ENCODE measurements around the gene LCOR. TPM values are rescaled to one million over a fixed set of nuclear protein-coding genes. Genes with fewer than 3 reads are reported as not detected.
"Not testable (repeated sequence)": the region's sequence is repeated elsewhere in the genome, so short reads cannot be mapped to it uniquely, and the experiment has no call there.

Gene LCOR
- total RNA-seq, 2 experiments from 2014 or later, result 27.8 to 34.0 TPM

DNA sequence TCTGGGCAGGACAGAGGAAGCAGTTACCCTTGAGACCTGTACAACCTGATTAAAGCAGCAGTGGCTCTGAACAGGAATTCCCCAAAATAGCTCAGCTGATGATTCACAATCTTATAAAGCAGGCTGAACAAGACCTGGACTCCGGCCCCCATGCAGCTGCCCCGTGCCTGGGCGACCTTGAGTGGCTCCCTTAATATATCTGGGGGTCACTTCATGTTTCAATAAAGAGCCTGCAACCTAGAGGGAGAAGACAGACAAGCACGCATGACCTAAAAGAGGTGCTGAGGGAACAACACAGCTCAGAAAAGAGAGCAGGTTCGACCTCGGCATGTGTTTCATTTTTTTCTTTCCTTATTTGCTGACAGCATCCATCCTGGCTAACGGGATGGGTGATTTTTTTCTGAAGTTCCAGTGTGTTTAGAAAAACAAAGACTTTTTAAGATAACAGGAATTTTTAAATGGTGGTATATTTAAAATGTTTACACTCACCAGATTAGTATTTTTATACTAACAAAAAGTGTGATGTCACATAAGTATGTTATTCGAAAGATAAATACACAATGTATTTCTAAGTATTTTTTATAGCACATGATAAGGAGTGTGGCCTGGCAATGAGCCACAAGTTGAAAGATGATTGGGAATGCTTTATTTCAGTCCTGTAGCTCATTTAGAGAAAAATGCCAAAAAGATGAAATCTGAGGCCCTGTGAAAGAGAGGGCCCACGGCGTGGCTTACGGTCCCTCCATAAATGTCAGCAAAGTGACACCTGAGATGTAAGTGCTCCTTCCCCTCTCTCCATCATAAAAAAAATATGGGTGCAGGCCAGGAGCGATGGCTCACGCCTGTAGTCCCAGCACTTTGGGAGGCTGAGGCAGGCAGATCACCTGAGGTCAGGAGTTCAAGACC is 192.3 kb downstream of the LCOR start:
- ATAC-seq (no peak), DNase-seq (no peak)
- Mint-ChIP-seq H3K36me3 (no peaks in the 10 kb centered on the region), H3K27ac (no peak overlapping the region), H3K27me3 (peaks cover 17% of the 10 kb centered on the region), H3K4me3 (no peak overlapping the region), H3K9me3 (ENCODE audit: low read depth) (no peaks in the 10 kb centered on the region), H3K4me1 (peaks cover 19% of the 10 kb centered on the region)
- CTCF ChIA-PET, result interaction anchor here (0.8 to 9.0 kb wide), 22 partner anchors 8 to 384 kb away, joined by 3 to 89 read pairs (median 5); no protein-coding TSS in a partner anchor

DNA sequence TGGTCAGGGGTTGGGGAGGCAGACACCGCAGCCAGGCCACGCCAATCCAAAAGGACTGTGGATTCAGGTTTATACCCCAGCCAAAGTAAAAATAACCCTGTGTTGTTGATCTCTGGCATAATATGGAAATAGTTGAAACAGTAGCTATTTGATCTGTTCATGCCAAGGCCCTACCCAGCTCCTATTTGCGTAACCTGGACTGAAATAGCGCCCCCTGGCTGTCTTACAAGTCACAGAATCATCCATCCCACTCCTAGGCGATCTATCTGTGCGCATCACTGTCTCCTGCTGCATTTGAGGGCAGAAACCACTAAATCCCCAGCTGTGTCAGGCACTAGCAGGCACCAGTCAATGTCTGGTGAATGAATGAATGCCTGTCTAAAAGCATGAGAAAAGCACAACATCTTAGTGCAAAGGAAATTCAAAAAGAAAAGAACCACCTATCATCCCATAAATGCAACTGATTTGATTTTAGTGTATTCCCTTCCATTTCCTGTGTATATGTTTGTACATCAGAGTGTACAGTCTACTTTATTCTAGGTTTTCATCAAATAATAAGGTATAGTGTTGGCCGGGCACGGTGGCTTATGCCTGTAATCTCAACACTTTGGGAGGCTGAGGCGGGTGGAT is 193.6 kb downstream of the LCOR start:
- Mint-ChIP-seq H3K9me3 (ENCODE audit: low read depth) (no peaks in the 10 kb centered on the region), H3K36me3 (no peaks in the 10 kb centered on the region), H3K4me1 (peaks cover 16% of the 10 kb centered on the region), H3K27me3 (peaks cover 20% of the 10 kb centered on the region), H3K4me3 (no peak overlapping the region), H3K27ac (no peak overlapping the region)
- DNase-seq (peak; percentile 69), ATAC-seq (peak; percentile 77)
- CTCF ChIA-PET, result interaction anchor here (0.6 to 9.0 kb wide), 38 partner anchors 10 to 629 kb away, joined by 3 to 89 read pairs (median 4); partner anchors contain the start of gene TLL2

DNA sequence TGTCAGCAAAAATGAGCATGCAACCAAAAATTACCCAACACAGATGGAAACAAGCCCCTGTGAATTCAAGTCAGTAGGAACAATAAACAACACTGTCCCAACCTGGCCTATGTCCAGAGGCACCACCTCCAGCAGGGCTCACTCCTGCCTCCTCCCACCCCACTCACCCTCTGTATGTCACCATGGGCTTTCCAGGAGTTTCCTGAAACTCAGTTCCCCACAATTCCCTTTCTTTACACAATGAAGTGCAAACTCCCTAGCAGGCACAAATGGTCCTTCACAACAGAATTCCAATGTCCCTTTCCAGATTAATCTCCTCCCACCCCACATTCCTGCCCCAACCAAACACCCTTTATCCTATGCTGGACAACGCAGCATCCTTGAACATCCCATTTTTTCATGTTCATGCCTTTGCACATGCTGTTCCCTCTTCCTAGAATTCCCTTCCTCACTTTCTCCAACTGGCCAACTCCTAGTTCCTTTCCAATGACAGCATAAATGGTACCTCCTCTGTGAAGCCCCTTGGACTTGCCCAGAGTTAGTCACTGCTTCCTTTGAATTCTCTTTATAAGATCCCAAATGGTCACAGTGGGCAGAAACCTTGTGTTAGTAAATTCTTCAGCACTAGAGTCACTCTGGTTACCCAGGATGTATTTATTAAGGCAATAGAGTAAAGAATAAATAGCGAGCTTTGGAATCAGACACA is 196.2 kb downstream of the LCOR start:
- Mint-ChIP-seq H3K27me3 (peaks cover 24% of the 10 kb centered on the region), H3K27ac (no peak overlapping the region), H3K4me1 (no peaks in the 10 kb centered on the region), H3K4me3 (no peak overlapping the region), H3K36me3 (no peaks in the 10 kb centered on the region), H3K9me3 (ENCODE audit: low read depth) (no peaks in the 10 kb centered on the region)
- ATAC-seq (no peak), DNase-seq (no peak)
- CTCF ChIA-PET, result interaction anchor here (0.8 to 9.0 kb wide), 5 partner anchors 9 to 385 kb away, joined by 3 to 89 read pairs (median 4); no protein-coding TSS in a partner anchor

DNA sequence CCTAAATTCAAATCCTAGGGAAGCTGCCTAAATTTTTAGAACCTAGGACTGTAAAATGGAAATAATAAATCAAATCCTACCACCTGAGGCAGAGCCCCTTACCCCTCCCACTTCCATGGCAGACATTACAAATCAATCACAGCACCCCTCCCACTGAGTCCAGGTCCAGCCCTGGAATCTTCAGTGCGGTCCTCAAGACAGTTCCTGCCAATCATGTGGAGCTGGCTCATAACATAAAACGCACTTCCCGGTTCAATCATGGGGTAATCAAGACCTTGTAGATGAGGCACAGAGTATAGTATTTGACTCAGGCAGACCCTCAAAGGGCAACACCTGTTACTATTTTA is 196.7 kb downstream of the LCOR start:
- DNase-seq (no peak), ATAC-seq (no peak)
- H3K27ac Mint-ChIP-seq, result no peak overlapping the region
- no peak overlapping the region for H3K4me3 Mint-ChIP-seq
- no peaks in the 10 kb centered on the region for H3K9me3 Mint-ChIP-seq (ENCODE audit: low read depth)
- H3K36me3 Mint-ChIP-seq, result no peaks in the 10 kb centered on the region
- CTCF ChIA-PET, result interaction anchor here (0.8 to 1.9 kb wide), 2 partner anchors 8 to 182 kb away, joined by 4 to 9 read pairs; no protein-coding TSS in a partner anchor
- peaks cover 28% of the 10 kb centered on the region for H3K27me3 Mint-ChIP-seq
- H3K4me1 Mint-ChIP-seq, result no peaks in the 10 kb centered on the region

DNA sequence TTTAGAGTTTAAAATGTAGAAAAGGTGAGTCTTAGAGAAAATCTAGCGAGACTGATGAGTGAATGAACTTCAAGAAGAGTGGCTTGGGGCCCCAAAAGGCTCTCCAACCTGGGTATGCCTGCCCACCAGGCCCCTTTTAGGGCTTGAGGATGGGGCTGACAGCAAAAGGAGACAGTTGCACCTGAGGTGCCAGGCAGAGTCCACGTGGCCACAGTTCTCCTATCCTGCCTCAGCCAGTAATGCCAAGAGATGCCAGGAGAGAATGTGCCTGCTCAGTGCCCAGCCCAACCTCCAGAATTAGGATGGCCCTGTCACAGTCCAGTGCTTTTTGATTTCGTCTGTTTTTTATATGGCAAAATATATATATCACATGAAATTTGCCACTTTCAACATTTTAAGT is 197.2 kb downstream of the LCOR start:
- ATAC-seq, result no peak
- Mint-ChIP-seq H3K4me3 (no peak overlapping the region), H3K36me3 (no peaks in the 10 kb centered on the region), H3K27ac (no peak overlapping the region), H3K4me1 (no peaks in the 10 kb centered on the region), H3K27me3 (peaks cover 28% of the 10 kb centered on the region), H3K9me3 (ENCODE audit: low read depth) (no peaks in the 10 kb centered on the region)
- CTCF ChIA-PET, result interaction anchor here (0.8 kb wide), 1 partner anchor 8 kb away, joined by 4 read pairs; no protein-coding TSS in a partner anchor
- DNase-seq, result no peak

DNA sequence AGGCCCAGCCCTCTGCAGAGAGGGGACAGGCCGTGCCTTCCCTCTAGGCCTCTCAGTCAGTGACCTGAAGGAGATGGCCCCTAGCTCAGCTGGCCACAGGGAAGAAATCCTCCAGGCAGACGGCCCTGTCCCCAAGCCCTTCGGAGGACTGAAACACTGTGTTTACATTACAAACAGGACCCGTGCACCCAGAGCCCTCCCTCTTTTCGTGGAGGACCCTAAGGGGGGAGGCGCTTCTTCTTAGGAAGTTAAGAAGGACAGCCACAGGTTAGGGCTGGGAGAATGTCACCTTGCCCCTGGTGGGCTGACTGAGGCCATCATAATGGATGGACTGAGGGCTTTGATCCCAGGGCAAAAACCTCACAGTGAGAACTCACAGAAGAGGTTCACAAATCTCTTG is 198.8 kb downstream of the LCOR start:
- no peaks in the 10 kb centered on the region for H3K4me1 Mint-ChIP-seq
- CTCF ChIA-PET, result interaction anchor here (1.2 kb wide), 1 partner anchor 51 kb away, joined by 3 read pairs; no protein-coding TSS in a partner anchor
- H3K27me3 Mint-ChIP-seq, result peaks cover 28% of the 10 kb centered on the region
- H3K9me3 Mint-ChIP-seq (ENCODE audit: low read depth), result no peaks in the 10 kb centered on the region
- ATAC-seq (no peak), DNase-seq (no peak)
- no peak overlapping the region for H3K27ac Mint-ChIP-seq
- no peak overlapping the region for H3K4me3 Mint-ChIP-seq
- H3K36me3 Mint-ChIP-seq, result no peaks in the 10 kb centered on the region

DNA sequence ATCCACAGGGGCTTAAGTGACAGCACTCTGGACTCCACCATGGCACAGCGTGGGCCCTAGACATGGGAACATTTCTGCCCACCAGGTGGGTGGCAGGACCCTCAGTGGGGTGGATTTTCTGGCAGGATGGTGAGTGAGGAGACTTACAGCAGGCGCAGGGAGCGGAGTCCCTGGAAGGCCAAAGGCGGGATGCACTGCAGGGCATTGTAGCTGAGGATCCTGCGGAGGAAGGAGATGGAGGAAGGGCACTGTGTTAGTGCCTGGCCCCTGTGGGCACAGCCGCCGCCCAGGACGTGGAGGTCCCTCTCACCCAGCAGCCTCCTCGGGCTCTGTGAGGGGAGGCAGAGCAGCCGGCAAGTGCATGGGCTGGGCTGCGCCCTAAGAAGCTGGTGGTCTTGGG is 199.4 kb downstream of the LCOR start:
- ATAC-seq (no peak), DNase-seq (no peak)
- Mint-ChIP-seq H3K4me3 (no peak overlapping the region), H3K36me3 (no peaks in the 10 kb centered on the region), H3K4me1 (no peaks in the 10 kb centered on the region), H3K27ac (no peak overlapping the region), H3K27me3 (peaks cover 28% of the 10 kb centered on the region), H3K9me3 (ENCODE audit: low read depth) (no peaks in the 10 kb centered on the region)
- CTCF ChIA-PET, result no interaction called here

DNA sequence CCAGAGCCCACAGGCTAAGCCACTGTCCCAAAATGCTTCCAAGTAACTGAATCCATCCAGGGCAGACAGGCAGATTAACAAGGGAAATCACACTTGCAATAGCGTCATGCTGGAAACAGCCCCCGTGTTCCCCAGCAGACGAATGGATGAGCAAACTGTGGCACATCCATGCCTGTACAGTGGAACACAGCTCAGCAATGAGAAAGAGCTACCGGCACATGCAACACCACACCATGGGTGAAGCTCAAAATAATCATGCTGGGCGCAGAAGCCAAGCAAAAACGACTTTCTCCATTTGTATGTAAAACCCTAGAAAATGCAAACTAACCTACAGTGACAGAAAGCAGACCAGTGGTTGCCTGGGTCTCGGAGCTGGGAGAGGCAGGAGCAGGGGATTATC is 200.5 kb downstream of the LCOR start:
- no peak overlapping the region for H3K4me3 Mint-ChIP-seq
- H3K4me1 Mint-ChIP-seq, result peaks cover 5% of the 10 kb centered on the region
- H3K36me3 Mint-ChIP-seq, result no peaks in the 10 kb centered on the region
- H3K27me3 Mint-ChIP-seq, result peaks cover 23% of the 10 kb centered on the region
- no peak for DNase-seq
- H3K9me3 Mint-ChIP-seq (ENCODE audit: low read depth), result no peaks in the 10 kb centered on the region
- no peak overlapping the region for H3K27ac Mint-ChIP-seq
- ATAC-seq, result no peak
- CTCF ChIA-PET, result no interaction called here

DNA sequence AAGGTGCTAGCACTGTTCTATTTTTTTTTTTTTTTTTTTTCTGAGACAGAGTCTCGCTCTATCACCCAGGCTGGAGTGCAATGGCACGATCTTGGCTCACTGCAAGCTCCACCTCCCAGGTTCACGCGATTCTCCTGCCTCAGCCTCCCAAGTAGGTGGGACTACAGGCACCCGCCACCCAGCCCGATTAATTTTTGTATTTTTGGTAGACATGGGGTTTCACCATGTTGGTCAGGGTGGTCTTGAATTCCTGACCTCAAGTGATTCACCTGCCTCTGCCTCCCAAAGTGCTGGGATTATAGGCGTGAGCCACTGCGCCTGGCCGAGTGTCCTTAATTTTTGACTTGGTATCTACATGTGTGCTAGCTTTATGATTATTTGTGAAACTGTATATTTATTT is 201.7 kb downstream of the LCOR start:
- CTCF ChIA-PET, result interaction anchor here (1.2 to 5.5 kb wide), 2 partner anchors 9 to 175 kb away, joined by 5 to 56 read pairs; no protein-coding TSS in a partner anchor
- not testable (repeated sequence) for H3K9me3 Mint-ChIP-seq (ENCODE audit: low read depth)

DNA sequence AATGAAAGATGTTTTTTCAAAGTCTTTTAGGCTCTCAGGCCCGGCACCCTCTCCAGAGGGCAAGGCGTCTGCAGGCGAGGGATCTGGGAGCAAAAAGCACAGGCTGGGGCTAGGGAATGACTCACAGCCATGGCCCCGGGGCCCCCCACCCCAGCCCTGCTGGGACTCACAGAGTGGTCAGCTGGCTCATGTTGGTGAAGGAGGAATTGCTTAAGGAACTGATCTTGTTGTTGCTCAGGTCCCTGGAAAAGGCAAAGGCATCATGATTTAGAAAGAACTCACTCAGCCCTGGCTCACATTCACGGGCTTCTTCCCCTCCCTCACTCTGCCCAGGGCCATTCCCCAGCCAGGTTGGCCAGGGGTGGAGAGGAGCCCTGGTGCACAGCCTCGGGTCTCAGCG is 202.2 kb downstream of the LCOR start:
- Mint-ChIP-seq H3K4me1 (peaks cover 6% of the 10 kb centered on the region), H3K4me3 (no peak overlapping the region), H3K36me3 (no peaks in the 10 kb centered on the region), H3K9me3 (ENCODE audit: low read depth) (no peaks in the 10 kb centered on the region), H3K27me3 (peaks cover 11% of the 10 kb centered on the region), H3K27ac (no peak overlapping the region)
- DNase-seq (no peak), ATAC-seq (no peak)
- CTCF ChIA-PET, result interaction anchor here (5.5 to 5.9 kb wide), 2 partner anchors 10 to 175 kb away, joined by 56 to 89 read pairs; no protein-coding TSS in a partner anchor

More for the DNA sequence above, 201.7 kb downstream of the LCOR start:
- not testable (repeated sequence) for H3K4me3 Mint-ChIP-seq, DNase-seq, H3K27ac Mint-ChIP-seq, H3K4me1 Mint-ChIP-seq, H3K36me3 Mint-ChIP-seq, ATAC-seq
- H3K27me3 Mint-ChIP-seq, result peaks cover 14% of the 10 kb centered on the region

DNA sequence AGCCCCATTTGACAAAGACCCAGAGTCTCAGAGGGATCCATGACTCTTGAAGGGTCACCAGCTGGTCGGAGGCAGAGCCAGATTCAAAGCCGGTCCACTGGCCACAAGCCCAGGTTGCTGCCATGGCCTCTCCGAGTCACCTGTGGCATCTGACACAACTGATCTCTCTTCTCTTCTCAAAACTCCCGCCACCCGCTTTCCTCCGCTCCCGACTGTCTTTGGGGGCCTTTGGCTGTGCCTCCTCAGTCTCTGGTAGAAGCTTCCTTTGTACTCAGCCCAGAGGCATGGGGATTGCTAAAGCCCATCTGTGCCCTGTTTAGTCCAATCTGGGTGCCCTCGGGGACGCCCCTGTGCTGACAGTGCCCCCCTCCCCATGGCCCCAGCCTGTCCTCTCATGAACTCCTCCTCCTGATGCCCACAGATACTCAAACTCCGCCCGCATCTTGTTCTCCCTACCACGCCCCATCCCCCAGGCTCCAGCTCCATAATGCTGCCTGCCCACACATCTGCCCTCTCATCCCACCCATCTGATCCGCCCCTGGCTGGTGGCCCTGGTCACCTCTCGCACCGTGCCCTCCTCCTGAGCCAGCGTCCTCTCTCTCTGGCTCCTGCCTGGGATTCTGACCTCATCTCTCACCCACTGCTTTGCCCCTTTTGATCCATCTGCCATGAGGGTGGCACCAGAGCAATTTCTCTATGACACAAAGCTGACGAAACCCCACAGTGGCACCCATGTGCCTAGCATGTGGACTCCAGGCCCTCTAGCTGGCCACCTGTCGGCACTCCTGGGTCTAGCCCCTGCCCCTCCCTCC is 203.1 kb downstream of the LCOR start:
- peaks cover 6% of the 10 kb centered on the region for H3K4me1 Mint-ChIP-seq
- no peak for DNase-seq
- ATAC-seq, result no peak
- no peak overlapping the region for H3K4me3 Mint-ChIP-seq
- H3K36me3 Mint-ChIP-seq, result no peaks in the 10 kb centered on the region
- no peaks in the 10 kb centered on the region for H3K9me3 Mint-ChIP-seq (ENCODE audit: low read depth)
- no peak overlapping the region for H3K27ac Mint-ChIP-seq
- peaks cover 10% of the 10 kb centered on the region for H3K27me3 Mint-ChIP-seq
- CTCF ChIA-PET, result interaction anchor here (1.5 to 5.9 kb wide), 7 partner anchors 11 to 200 kb away, joined by 5 to 89 read pairs (median 20); no protein-coding TSS in a partner anchor

All from activated CD8-positive, alpha-beta memory T cell treated with anti-CD3 and anti-CD28 coated beads, Interleukin-2, amount 10 ng/mL, durations not matched to agents 7 days and 5 days (primary cell).